GM19328 (cell line): ENCODE measurements around the gene PABPC4L.
"Not testable (repeated sequence)": the region's sequence is repeated elsewhere in the genome, so short reads cannot be mapped to it uniquely, and the experiment has no call there.

Source experiments
- ATAC-seq: cut with Tn5 transposase; IDR thresholded peaks from one replicate; pipeline ENCODE4 v1.9.1; 2021; ENCODE audit warnings: mild to moderate bottlenecking, moderate library complexity; ENCODE audit not compliant: unreplicated experiment

Gene PABPC4L

DNA sequence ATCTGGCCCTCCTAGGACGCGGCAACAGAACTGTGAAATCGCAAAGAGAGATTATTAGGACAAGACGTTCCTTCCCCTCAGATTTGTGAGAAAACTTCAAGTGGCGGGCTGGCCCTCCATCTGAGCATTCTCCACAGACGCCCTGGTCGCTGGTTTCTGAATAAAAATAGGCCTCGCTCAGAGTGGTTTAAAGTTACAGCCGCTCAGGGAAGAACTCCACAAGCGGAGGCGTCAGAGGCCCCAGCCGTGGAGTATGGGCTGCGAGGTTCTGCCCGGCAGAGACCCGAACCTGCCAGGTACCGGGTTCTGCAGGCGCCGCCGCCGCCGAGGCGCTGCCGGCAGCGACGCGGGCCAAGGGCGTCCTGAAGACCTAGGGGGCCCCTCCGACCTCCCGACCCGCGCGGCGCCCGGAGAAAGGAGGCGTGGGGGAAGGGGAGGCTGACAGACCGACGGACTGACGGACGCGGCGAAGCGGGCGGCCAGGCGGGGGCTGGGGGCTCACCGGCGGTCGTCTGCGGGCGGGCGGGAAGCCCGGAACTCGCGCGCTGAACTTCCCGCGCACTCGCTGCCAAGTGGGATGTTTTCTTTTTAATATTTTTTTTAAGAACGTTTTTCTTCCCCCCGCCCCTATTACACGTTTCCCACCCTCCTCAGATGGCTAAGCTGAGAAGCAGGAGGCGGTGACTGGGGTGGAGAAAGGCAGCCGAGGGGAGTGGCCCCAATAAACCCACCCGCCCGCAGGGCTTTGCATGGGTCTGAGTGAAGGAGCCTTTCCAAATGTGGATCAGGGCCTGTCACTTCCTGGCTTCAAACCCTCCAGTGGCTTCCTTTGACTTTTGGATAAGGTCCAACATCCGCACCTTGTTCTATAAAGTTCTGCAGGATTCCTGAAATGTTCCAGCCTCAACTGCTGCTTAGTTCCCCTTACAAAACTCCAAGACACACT, at the start of gene PABPC4L:
Gene PABPC4L, minus strand, starts transcription at position 574 of the 946 bp plus-strand sequence. CDS start 770 bp downstream, outside the sequence.
- no peak for ATAC-seq

DNA sequence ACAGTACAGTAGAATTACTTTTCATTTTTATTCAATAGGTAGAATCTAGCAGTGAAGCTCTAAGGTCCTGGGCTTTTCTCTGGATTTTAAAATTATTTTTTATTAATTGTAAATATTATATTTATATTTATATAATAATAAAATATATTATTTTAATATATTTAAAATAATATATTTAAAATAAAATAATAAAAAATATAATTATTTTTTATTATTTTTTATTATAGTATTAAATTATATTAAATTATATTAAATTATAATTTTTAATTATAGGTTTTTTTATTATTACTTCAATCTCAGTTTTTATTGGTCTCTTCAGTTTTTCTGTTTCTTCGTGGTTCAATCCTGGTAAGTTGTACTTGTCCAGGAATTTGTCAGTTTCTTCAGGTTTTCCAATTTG, 49.7 kb upstream of the PABPC4L start:
- ATAC-seq, result no peak

DNA sequence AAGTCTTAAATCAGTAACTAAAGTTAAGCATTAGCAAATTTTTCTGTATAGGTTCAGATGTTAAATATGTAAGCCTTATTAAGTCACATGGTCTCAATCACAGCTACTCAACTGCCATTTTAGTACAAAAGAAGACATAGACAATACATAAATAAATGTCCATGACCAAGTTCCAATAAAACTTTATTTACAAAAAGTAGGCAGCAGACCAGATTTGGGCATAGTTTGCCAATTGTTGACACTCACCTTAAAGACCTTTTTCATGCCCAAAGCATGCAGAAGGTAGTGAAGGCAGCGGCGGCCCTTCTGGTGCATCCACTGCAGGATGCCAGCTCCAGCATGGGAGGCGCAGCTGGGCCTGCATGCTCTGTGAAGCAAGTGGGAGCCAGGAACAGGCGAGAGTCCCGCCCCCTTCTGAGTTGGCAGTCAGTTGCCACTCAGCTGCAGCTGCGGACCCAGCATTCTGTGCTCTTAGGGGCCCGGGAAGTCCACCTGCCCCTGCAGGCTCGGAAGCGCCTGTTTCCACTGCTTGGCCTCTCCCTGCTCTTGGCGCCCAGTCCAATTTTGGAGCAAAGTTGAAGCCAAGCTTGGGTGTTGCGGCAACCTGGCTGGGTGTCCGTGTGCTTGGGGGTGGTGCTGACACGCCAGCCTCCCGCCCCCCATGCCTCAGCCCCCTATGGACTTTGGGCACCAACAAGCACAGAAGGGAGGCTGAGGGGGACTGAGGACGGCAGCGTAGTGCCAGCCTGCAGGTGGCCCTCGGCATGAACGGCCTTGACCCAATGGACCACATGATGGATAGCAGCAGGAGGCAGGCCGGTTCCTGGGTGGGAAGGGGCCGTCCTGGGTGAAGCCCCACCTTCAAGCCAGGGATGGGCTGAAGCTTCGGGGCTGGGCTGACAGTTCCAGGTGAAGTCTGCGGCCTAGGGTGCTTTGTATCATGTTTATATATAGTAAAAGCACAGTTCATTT, 42.4 kb upstream of the PABPC4L start:
- ATAC-seq, result no peak

DNA sequence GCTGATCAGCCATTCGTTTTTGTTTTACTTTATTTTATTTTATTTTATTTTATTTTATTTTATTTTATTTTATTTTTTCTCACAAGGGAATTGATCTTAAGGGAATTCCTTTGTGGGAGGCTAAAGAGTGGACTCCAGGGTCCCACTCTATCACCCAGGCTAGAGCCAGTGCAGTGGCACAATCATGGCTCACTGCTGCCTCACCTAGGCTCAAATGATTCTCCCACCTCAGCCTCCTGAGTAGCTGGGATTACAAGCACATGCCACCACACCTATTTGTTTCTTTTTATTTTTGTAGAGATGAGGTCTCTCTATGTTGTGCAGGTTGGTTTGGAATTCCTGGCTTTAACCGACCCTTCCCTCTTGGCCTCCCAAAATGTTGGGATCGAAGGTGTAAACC, 17.5 kb upstream of the PABPC4L start:
- no peak for ATAC-seq

DNA sequence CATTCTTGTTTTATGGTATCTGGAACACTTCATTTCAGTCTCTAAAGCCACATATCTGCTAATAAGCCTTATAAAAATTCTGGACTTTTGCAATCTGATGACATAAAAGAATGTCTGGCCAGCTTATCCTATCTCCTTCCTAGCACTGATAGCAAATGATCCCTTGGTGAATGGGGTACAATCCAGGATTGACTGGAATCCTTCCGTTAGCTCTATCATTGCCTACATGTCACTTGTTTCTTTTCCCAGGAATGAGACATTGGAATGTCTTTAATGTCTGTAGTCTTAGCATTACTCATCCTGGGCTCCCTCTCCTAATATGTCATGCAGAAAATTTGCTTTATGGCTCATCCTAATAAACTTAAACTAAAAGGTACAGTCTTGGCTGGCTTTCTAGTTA, 14.8 kb upstream of the PABPC4L start:
- no peak for ATAC-seq

DNA sequence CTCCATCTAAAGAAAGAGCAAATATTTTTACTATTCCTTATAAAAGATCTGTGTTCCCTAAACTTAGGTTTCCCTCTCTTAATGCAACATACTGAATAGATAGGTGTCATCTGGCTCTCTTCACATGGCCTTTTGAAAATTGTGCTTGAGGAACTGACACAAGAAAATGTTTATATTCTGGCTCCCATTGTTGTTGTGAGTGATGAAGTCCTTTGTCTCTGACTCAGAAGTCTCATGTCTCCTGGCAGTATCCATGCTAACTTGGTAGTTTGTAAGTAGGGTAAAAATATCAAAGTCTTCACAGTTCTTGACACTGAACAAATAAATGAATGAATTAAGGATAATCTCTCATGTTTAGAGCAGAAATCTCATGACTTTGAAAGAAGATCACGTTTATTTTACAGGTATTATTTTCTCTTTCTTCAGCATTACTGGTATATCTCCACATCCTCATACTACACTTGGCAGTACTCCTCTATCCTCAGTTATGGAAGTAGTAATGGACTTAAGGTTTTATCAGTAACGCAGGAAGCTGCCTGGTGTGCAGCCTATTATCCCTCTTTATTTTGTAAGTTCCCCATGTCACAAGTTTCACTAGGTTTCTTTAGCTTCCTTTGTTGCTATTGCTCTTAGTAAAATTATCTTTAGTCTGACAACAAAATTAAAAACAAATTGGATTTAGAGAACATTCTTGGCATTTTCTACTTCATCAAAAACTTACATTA, 14.2 kb upstream of the PABPC4L start:
- no peak for ATAC-seq

DNA sequence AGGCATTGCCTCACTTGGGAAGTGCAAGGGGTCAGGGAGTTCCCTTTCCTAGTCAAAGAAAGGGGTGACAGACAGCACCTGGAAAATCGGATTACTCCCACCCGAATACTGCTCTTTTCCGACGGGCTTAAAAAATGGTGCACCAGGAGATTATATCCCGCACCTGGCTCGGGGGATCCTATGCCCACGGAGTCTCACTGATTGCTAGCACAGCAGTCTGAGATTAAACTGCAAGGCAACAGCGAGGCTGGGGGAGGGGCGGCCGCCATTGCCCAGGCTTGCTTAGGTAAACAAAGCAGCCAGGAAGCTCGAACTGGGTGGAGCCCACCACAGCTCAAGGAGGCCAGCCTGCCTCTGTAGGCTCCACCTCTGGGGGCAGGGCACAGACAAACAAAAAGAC, 6.4 kb upstream of the PABPC4L start:
- not testable (repeated sequence) for ATAC-seq

DNA sequence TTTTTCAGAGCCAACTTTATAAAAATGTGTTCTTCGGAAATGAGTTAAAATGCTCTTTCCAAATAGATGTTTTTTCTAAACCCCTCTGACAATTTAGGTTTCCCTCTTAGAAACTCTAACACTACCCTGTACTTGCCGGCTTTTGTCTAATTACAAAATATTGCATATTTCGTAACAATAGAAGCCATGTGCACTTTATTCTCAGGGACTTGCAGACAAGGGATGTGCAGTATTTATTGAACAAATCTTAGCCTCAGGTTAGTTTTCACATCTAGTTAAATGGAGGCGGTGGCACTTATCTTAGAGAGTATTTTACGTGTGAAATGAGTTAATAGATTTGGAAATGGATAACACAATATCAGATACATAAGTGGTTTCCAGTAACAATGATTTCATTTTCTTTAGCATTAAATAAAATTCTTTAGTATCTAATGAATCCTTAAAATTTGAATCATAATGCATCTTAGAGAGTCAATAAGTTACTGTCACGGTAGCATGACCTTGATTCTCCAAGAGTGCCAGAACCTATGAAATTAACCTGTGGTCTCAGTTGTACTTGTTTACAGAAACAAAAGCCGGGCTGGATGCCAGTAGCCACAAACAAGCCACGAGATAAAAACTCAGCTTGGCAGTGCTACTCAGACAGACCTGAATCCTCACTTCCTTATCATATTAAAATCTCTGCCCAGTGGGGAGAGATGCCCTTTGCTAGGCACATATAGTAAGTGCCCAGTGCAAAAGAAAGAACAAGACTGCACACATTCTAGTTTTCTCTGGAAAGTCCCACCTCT, 772 bp upstream of the PABPC4L start:
- no peak for ATAC-seq

DNA sequence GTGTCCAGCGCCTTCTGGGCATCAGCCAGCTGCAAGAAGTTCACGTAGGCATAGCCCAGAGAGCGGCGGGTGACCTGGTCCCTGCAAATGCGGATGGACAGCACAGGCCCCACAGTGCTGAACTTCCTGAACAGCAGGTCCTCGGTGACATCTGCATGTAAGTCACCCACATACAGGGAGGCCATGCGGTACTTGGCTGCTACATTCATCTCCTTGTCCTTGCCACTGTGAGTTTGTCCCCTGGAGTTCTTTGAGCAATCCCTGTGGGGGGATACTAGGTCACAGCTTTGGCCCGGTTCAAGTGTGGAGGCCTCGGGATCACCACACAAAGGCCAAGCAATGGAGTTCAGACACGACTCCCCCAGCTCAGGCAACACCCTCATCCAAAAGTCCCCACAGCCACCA, 776 bp downstream of the PABPC4L start:
- ATAC-seq, result no peak

DNA sequence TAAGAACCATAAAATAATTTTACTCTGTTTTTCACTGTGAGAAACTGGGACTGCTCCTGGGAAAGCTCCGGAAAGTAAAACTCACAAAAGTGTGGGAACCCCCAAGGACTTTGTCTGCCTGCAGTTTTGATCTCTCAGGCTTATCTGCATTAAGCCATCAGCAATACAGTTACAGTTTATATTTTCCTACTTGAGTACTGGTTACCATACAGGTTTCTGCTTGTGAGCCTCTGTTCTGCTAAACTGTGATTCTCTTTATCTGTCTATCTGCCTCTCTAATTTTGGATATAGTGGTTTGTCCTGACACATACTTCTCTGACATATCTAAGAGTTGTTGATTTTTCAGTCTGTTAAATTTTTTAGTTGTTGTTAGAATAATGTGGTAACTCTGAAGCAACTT, 11.6 kb downstream of the PABPC4L start:
- no peak for ATAC-seq

DNA sequence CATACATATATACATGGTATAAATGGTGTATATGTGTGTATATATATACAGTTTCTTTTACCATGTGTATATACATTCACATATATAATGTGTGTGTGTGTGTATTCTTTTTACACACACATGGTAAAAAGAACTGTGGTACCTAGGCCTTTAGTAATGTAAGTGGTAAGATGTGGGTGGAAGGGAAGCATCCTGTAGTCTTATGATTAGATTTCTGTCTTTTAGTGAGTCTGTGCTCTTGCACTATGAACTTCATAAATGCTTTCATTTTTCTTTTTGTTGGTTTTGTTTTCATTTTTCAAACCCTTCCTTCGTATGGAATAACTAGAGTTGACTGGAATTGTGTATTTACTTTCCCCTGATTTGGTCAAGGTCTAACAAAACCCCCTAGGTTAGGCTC, 12.1 kb downstream of the PABPC4L start:
- no peak for ATAC-seq

DNA sequence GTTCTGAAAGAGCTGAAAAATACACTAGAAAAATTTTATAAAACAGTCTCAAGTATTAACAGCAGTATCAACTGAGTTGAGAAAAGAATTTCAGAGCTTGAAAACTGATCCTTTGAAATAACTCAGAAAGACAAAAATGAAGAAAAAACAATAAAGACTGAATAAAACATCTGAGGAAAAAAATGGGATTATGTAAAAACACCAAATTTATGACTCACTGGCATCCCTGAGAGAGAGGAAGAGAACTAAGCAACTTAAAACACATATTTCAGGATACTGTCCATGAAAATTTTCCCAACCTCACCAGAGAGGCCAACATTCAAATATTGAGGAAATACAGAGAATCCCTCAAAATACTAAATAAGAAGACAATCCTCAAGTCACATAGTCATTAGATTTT, 22.9 kb downstream of the PABPC4L start:
- ATAC-seq, result no peak

DNA sequence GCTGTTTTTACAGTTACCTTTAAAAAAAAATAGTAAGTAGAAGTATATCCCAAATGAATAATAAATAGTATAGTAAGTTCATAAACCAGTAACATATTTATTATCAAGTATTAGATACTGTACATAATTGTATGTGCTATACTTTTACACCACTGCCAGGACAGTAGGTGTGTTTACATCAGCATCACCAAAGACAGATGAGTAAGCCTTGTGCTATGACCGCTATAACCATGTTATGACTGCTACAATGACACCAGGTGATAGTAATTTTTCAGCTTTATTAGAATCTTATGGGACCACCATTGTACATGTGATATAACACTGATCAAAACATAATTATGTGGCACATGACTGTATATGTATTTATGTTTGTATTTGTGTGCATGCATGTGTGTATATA, 27.3 kb downstream of the PABPC4L start:
- no peak for ATAC-seq

DNA sequence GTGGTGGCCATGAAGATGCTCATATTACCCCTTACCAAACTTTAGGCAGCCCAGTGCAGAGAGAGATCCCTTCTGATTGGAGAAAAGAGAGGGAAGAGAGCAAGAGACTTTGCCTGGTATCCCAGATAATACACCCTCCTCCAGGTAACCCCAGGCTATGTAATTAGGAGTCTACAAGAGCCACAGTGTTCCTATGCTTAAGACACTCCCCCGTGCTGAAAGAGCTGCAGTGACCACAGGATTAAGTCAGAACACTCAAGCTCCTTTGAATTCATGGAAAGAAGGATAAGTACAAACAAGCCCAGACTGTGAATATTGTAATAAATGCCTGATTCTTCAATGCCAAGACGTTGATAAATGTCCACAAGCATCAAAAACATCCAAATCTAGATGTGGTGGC, 41.4 kb downstream of the PABPC4L start:
- ATAC-seq, result no peak

DNA sequence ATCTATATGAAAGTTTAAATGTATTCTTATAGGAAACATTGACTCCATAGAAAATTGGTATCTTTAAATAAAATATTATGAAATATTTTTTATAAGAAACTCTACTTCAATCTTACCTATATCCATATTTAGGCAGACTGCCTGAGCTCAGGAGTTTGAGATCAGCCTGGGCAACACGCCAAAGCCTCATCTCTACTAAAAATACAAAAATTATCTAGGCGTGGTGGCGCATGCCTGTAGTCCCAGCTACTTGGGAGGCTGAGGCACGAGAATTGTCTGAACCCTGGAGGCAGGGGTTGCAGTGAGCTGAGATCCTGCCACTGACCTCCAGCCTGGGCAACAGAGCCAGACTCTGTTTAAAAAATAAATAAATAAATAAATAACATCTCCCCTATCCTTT, 47.5 kb downstream of the PABPC4L start:
- no peak for ATAC-seq

DNA sequence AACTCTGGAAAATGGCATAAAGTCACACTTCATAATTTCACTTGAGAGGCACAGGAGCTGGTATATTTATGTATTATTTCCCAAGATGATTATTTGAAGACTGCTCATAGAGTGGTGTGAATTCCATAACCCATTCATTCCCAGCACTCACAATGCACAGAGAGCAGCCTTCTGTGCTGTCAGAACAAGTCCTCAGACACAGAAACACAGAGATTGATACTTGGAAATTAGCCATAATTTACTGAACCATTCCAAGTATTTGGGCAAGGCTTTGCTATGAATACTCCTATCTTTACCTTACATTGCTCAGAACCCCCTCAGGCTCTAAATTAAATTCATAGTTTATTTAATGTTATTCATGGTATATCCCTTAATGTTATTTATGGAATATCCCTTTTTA, 53.6 kb downstream of the PABPC4L start:
- no peak for ATAC-seq
